ENCODE data around the gene THSD8.
"Not testable (repeated sequence)": the region's sequence is repeated elsewhere in the genome, so short reads cannot be mapped to it uniquely, and the experiment has no call there.

Gene THSD8

DNA sequence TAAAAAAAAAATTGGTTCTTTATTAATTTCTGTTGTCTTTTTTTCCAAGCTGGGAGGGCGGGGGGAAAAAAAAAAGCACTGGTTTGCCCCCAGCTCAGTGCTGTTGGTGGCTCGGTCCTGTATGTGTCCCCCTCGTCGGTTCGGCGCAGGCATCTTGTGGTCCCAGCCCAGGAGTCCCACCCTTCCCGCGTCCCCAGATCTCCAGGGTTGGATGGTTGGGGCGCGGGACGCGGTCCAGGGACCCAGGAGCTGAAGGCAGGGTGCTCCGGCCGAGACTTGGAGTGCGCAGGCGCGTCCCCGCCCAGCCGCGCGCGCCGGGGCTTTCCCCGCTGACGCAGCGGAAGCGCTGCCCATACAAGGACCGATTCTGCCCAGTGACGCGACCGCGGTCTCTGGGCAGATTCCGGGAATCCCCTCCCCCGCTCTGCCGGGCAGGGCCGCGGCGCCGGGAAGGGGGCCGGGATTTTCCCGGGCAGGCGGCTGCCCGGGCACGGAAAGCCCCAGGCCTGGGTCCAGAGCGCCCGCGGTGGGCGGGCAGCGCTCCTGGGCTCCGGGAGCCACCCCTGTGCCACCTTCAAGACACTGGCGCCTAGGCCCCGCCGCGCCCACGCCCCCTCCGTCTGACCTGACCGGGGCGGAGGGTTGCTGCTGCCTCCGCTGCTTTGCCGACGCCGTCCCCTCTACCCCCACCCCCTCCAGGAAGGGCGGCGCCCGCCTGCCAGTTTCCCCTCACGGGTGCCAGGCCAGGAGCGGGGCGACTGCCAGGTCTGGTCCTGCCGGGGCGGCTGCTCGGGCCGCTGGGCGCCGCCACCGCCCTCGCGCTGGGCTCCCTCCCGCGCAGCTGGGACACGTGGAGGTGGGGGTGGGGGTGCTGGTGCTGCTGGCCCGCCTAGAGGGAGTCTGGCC is 8.3 kb upstream of the THSD8 start:
- peak; percentile 84 for DNase-seq

DNA sequence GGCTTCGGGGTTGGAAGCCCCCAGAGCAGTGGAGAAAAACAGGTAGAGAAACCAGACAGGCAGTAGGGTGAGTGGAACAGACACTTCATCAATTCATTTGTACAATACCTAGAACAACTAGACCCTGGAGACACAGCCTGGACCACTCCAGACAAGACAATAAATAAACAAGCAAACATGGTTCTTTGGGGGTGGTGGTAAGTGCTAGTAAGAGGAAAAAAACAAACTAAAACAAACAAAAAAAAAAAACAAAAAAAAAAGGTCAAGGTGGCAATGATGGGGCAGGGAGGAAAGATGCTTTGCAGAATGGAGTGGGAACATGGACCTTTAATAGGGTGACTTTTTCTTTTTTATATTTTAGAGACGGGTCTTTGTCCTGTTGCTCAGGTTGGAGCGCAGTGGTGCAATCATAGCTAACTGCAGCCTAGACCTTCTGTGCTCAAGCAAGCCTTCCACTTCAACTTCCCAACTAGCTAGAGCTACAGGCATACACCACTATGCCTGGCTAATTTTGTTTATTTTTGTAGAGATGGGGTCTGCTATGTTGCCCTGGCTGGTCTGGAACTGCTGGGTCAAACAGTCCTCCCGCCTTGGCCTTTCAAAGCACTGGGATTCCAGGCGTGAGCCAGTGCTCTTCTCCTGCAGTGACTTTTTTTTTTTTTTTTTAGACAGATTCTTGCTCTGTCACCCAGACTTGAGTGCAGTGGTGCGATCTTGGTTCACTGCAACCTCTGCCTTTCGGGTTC is 7.5 kb upstream of the THSD8 start:
- no peak for DNase-seq

DNA sequence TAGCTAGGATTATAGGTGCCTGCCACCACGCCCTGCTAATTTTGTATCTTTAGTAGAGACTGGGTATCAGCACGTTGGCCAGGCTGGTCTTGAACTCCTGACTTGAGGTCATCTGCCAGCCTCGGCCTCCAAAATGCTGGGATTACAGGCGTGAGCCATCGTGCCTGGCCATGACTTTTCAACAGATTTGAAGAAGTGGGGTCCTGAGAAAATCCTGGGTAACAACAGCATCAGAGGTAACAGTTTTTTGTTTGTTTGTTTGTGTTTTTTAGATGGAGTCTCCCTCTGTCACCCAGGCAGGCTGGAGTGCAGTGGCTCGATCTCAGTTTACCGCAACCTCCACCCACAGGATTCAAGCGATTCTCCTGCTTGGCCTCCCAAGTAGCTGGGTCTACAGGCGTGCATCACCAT is 6.9 kb upstream of the THSD8 start:
- DNase-seq, result no peak

GRCh38 chr19:12796146-12797071 is 5.5 kb upstream of the THSD8 start:
- peak; percentile 68 for DNase-seq

- no peak for DNase-seq
Observed at GRCh38 chr19:12797141-12797587, 4.7 kb upstream of the THSD8 start.

DNA sequence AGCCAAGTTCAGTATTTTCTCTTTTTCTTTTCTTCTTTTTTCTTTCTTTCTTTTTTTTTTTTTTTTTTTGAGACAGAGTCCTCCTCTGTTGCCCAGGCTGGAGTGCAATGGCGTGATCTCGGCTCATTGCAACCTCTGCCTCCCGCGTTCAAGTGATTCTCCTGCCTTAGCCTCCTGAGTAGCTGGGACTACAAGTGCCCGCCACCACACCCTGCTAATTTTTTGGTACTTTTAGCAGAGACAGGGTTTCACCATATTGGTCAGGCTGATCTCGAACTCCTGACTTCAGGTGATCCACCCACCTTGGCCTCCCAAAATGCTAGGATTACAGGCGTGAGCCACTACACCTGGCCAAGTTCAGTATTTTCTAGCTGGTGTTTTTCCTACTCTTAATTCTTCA is 4.3 kb upstream of the THSD8 start:
- not testable (repeated sequence) for DNase-seq

DNA sequence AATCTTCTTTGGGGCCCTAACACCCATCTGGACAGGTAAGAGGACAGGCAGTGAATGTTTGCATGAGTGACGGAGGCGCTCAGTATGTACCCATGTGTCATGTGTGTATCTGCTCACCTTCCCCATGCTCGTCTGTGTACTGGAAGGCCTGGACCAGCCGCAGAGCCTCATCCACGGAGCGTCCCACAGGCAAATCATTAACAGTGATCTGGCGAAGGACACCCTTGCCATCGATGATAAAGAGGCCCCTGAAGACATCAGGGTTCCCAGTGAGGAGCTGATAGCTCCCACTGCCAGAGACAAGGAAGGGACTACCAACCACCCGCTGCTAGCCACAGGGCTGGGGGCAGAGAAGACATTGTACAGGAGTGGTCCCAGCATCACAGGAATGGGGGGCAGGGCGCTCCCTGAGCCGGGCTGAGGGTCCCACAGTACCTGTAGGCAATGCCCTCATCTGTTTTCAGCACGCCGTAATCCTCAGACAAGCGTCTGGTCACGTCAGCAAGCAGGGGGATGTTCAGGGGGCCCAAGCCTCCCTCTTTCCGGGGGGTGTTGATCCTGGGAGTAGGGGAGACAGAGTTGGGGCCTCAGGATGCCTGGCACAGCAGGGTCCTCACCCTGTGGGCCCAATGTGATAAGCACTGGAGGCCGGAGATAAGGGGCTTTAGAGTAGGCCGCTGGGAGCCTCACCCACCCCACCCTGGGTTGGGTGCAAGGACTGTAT is 2.0 kb upstream of the THSD8 start:
- DNase-seq, result no peak

DNA sequence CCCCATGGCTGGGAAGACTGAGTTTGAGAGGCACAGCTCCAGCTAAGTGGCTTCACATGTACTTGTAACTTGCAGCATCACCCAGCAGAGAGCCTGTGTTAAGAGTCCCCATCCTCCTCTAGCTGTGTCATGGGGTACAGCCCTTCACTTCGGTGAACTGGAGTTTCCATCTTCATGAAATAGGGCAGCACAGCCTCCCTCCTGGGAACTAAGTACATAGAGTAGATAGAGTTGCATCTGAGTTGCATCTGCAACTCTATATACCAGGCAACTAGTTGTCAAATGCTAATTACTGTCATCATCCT is 1.5 kb upstream of the THSD8 start:
- DNase-seq, result no peak

DNA sequence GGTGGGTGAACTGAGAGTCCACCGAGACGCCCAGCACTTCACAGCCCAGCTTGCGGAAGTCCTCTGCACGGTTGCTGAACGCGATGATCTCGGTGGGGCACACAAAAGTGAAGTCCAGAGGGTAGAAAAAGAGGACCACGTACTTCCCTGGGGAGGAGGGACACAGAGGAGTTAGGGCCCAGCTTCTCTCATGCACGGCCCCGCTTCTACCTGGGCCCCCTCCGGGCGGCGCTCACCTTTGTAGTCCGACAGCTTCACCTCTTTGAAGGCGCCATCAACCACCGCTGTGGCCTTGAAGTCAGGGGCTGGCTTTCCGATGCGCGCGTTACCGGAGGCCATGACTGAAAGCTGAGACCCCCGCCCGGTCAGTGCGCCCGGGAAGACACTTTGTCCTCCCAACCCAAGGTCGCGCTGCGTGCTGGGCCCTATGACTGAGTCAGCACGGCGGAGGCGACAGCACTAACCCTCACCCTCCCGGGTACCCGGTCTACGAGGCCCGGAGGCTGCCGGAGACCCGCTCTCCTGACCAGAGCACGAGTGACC is 875 bp upstream of the THSD8 start:
- DNase-seq, result no peak

GRCh38 chr19:12802267-12803106 is 618 bp downstream of the THSD8 start:
- DNase-seq, result no peak

DNA sequence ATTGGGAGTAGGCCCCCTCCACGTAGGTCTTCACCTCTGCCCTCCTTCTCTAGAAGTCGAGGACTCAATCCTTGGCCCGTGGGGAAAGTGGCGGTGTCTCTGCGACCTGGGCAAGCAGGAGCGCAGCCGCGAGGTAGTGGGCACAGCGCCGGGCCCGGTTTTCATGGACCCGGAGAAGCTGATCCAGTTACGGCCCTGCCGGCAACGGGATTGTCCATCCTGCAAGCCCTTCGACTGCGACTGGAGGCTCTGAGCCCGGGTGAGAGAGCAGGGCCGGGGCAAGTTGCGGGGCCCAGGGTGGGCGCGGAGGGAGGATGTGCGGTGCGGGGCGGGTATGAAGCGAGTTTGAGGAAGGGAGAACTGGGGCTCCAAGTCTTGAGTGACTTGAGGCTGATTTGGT is 2.2 kb downstream of the THSD8 start:
- DNase-seq, result no peak

DNA sequence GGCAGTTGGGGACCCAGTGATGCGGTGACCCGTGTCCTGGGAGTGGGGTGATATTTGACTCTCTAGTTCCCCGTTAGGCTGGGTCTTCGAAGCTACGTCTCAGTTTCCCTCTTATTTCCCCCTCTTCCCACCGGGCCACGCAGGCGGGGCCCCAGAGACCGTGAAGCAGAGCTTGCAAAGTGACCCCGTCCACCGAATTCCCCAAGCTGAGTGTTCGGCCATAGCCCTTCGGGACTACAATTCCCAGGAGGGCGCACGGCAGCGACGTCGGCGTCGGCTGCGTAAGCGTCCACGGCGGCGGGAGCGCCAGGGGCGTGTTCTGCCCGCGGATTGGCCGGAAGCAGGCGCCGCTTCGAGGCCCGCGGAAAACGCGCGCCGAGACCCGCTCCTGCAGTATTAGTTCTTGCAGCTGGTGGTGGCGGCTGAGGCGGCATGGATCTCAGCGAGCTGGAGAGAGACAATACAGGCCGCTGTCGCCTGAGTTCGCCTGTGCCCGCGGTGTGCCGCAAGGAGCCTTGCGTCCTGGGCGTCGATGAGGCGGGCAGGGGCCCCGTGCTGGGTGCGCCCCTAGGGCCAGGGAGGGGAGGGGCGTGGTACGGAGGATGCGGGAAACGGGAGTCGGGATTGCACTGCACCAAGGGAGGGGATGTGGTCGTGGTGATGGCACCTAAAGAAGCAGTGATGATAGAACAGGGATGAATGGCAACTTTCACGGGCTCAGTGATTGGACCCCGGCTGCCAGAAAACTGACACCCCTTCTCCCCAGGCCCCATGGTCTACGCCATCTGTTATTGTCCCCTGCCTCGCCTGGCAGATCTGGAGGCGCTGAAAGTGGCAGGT is 4.6 kb downstream of the THSD8 start, which contains the start of gene RNASEH2A:
TSS of gene RNASEH2A (plus strand) at position 343 of the 840 bp plus-strand sequence. CDS start at position 433, 90 bp downstream.
- peak; percentile 70 for DNase-seq

DNA sequence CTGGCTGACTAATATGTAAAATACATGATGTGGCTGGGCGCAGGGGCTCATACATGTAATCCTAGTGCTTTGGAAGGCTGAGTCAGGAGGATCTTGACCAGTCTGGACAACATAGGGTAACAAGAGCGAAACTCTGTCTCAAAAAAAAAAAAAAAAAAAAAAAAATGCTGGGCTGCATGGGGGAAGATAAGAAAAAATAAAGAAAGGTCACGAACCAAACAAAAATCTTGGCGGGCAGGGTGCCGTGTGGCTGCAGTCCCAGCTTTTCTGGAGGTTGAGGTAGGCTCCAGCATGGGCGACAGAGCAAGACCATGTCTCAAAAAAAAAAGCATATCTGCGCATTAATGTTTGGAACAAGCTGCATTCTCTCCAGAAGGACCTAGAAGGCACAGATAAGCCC is 13.2 kb downstream of the THSD8 start:
- DNase-seq, result no peak

- DNase-seq, result not testable (repeated sequence)
Observed at GRCh38 chr19:12817188-12817587, 15.3 kb downstream of the THSD8 start.

GRCh38 chr19:12817810-12818209 is 15.9 kb downstream of the THSD8 start:
- not testable (repeated sequence) for DNase-seq

DNA sequence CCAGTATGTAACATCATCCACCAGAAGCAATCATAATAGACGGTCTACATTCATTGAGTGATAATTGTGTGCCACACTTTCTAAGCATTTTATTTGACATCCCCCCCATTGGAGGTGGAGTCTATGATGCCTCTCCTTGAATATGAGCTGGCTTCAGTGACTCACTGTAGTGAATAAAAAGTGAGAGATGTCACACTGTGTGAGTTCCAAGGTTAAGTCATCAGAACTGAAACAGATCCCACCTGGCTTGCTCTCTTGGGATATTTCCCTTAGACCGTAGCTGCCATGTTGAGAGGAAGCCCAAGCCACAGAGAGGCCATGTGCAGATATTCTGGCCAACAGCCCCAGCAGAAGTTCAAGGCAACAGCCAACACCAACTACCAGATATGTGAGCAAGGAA is 19.9 kb downstream of the THSD8 start:
- DNase-seq, result no peak

- DNase-seq, result no peak
Observed at GRCh38 chr19:12825254-12826131, 23.6 kb downstream of the THSD8 start.

- peak; percentile 81 for DNase-seq
Observed at GRCh38 chr19:12828494-12828893, 26.6 kb downstream of the THSD8 start.

GRCh38 chr19:12833418-12833737 is 31.5 kb downstream of the THSD8 start:
- no peak for DNase-seq

All from DMS79 (cell line).